GM21526 (cell line): ENCODE measurements around the gene LYL1.

ENCODE experiments used
- ATAC-seq: cut with Tn5 transposase; IDR thresholded peaks from one replicate; pipeline ENCODE4 v1.9.1; 2021; ENCODE audit warnings: moderate library complexity; ENCODE audit not compliant: unreplicated experiment, low FRiP score

LYL1 gene

GRCh38 chr19:13078897-13079541 is 23.6 kb downstream of the LYL1 start:
- ATAC-seq = no peak

- ATAC-seq = no peak
Measured at GRCh38 chr19:13078381-13078780, 24.3 kb downstream of the LYL1 start.

GRCh38 chr19:13077240-13077639 is 25.4 kb downstream of the LYL1 start:
- ATAC-seq = no peak

GRCh38 chr19:13076787-13077186 is 25.9 kb downstream of the LYL1 start:
- no peak for ATAC-seq

- ATAC-seq = no peak
Measured at GRCh38 chr19:13076320-13076719, 26.3 kb downstream of the LYL1 start.

GRCh38 chr19:13074378-13074777 is 28.3 kb downstream of the LYL1 start:
- no peak for ATAC-seq

- ATAC-seq = no peak
Measured at GRCh38 chr19:13073263-13073662, 29.4 kb downstream of the LYL1 start.

- ATAC-seq = no peak
Measured at GRCh38 chr19:13072188-13072908, 30.3 kb downstream of the LYL1 start.

- no peak for ATAC-seq
Measured at GRCh38 chr19:13071444-13072187, 31.0 kb downstream of the LYL1 start.

GRCh38 chr19:13070425-13071140 is 32.1 kb downstream of the LYL1 start:
- no peak for ATAC-seq

GRCh38 chr19:13069415-13070359 is 33.0 kb downstream of the LYL1 start:
- no peak for ATAC-seq

- ATAC-seq = no peak
Measured at GRCh38 chr19:13068085-13068846, 34.4 kb downstream of the LYL1 start.

GRCh38 chr19:13066933-13067807 is 35.5 kb downstream of the LYL1 start:
- no peak for ATAC-seq

GRCh38 chr19:13066226-13066625 is 36.4 kb downstream of the LYL1 start:
- ATAC-seq = no peak

- no peak for ATAC-seq
Measured at GRCh38 chr19:13064092-13064489, 38.6 kb downstream of the LYL1 start.

- no peak for ATAC-seq
Measured at GRCh38 chr19:13063461-13064091, 39.1 kb downstream of the LYL1 start.

- ATAC-seq = no peak
Measured at GRCh38 chr19:13062317-13062716, 40.3 kb downstream of the LYL1 start.
